IMR-90 (cell line): ENCODE results near the gene PDK1. TPM values are rescaled to one million over a fixed set of nuclear protein-coding genes. Genes with fewer than 3 reads are reported as not detected.

Experiments used
- ATAC-seq: fragments of 200-7000 bp; cut with Tn5 transposase; 2 replicates; pipeline ENCODE4 v1.9.1; 2020; ENCODE audit warnings: low read depth, mild to moderate bottlenecking, moderate library complexity
- BruUV-seq: library from RNA; stranded (reverse); fragments of 400-500 nt; replicated peaks from 2 replicates; lab custom pipeline; 2021; lab: Mats Ljungman, UMichigan
- CTCF ChIA-PET: fragments of 300-600 bp; formaldehyde crosslinking; extraction: SDS; loops from one replicate; lab custom pipeline; 2021; ENCODE audit warnings: antibody characterized with exemption; lab: Yijun Ruan, JAX
- POLR2A ChIA-PET: fragments of 300-600 bp; sonication (Branson Sonifier 250); formaldehyde crosslinking; loops from one replicate; lab custom pipeline; 2022; ENCODE audit warnings: antibody characterized with exemption; ENCODE audit not compliant: unreplicated experiment; lab: Charles Lee
- DNase-seq: peaks from one replicate; pipeline ENCODE4 v3.0.0; 2013
- H2AFZ ChIP-seq: replicated peaks from 2 replicates; pipeline ENCODE3; 2013; ENCODE audit warnings: low read length, mild to moderate bottlenecking; ENCODE audit not compliant: poor library complexity
- H2AK5ac ChIP-seq: 2 replicates; pipeline ENCODE4 v1.6.1; 2013; ENCODE audit warnings: low read depth, low read length, inconsistent platforms
- H2AK9ac ChIP-seq: replicated peaks from 2 replicates; pipeline ENCODE3; 2013; ENCODE audit warnings: mild to moderate bottlenecking, low read depth, low read length, moderate library complexity; ENCODE audit not compliant: poor library complexity
- H2BK120ac ChIP-seq: 2 replicates; pipeline ENCODE4 v1.6.1; 2013; ENCODE audit warnings: low read depth, low read length, inconsistent platforms
- H2BK15ac ChIP-seq: 3 replicates; pipeline ENCODE4 v1.6.1; 2013; ENCODE audit warnings: low read depth, low read length, inconsistent platforms
- H2BK20ac ChIP-seq: 2 replicates; pipeline ENCODE4 v1.6.1; 2013; ENCODE audit warnings: low read depth, mild to moderate bottlenecking, inconsistent platforms, low read length, moderate library complexity
- H2BK5ac ChIP-seq: 2 replicates; pipeline ENCODE4 v1.6.1; 2013; ENCODE audit warnings: mild to moderate bottlenecking, low read depth, low read length, inconsistent platforms; ENCODE audit not compliant: poor library complexity, severe bottlenecking
- H3K14ac ChIP-seq: replicated peaks from 2 replicates; pipeline ENCODE4 v1.6.1; 2013; ENCODE audit warnings: low read depth, low read length, inconsistent platforms
- H3K18ac ChIP-seq: 2 replicates; pipeline ENCODE4 v1.6.1; 2013; ENCODE audit warnings: low read depth, low read length, control low read depth
- H3K23ac ChIP-seq: 2 replicates; pipeline ENCODE4 v1.6.1; 2013; ENCODE audit warnings: low read depth, low read length, inconsistent platforms
- H3K27ac ChIP-seq: 2 replicates; pipeline ENCODE4 v1.5.1; 2013; ENCODE audit warnings: mild to moderate bottlenecking, control low read depth, low read length; ENCODE audit not compliant: insufficient read depth
- H3K27me3 ChIP-seq: 2 replicates; pipeline ENCODE4 v1.6.1; 2013; ENCODE audit warnings: low read length; ENCODE audit not compliant: control insufficient read depth, insufficient read depth
- H3K36me3 ChIP-seq: 2 replicates; pipeline ENCODE4 v1.6.1; 2013; ENCODE audit warnings: low read length, mixed read lengths; ENCODE audit not compliant: control insufficient read depth, insufficient read depth
- H3K4ac ChIP-seq: 2 replicates; pipeline ENCODE4 v1.6.1; 2013; ENCODE audit warnings: low read depth, low read length, inconsistent platforms
- H3K4me1 ChIP-seq: 2 replicates; pipeline ENCODE4 v1.6.1; 2013; ENCODE audit warnings: low read length, mixed read lengths; ENCODE audit not compliant: control insufficient read depth, insufficient read depth
- H3K4me2 ChIP-seq: 2 replicates; pipeline ENCODE4 v1.6.1; 2013; ENCODE audit warnings: low read depth, mild to moderate bottlenecking, control low read depth, low read length, moderate library complexity
- H3K4me3 ChIP-seq: 2 replicates; pipeline ENCODE4 v1.5.1; 2013; ENCODE audit warnings: low read depth, mild to moderate bottlenecking, control low read depth, low read length, moderate library complexity; ENCODE audit not compliant: insufficient read depth
- H3K56ac ChIP-seq: 2 replicates; pipeline ENCODE4 v1.6.1; 2013; ENCODE audit warnings: low read length, inconsistent platforms; ENCODE audit not compliant: insufficient read depth; ENCODE audit errors: extremely low read depth
- H3K79me1 ChIP-seq, 2 experiments: 2 replicates each; pipeline ENCODE4 v1.6.1; 2013; ENCODE audit warnings: low read length in 2 of 2, inconsistent platforms in 1 of 2, low read depth in 1 of 2
- H3K9ac ChIP-seq: 2 replicates; pipeline ENCODE4 v1.6.1; 2013; ENCODE audit warnings: low read depth, low read length, control low read depth
- H3K9me1 ChIP-seq: 2 replicates; pipeline ENCODE4 v1.6.1; 2013; ENCODE audit warnings: low read length, inconsistent platforms; ENCODE audit not compliant: insufficient read depth
- H3K9me3 ChIP-seq: 2 replicates; pipeline ENCODE4 v1.6.1; 2013; ENCODE audit warnings: low read length; ENCODE audit not compliant: control insufficient read depth, insufficient read depth
- H4K20me1 ChIP-seq: 2 replicates; pipeline ENCODE4 v1.6.1; 2013; ENCODE audit warnings: low read length, inconsistent platforms; ENCODE audit not compliant: insufficient read depth
- H4K5ac ChIP-seq: 2 replicates; pipeline ENCODE4 v1.6.1; 2013; ENCODE audit warnings: mild to moderate bottlenecking, low read depth, low read length, control low read depth
- H4K8ac ChIP-seq, 2 experiments: 2 replicates each; pipeline ENCODE4 v1.6.1; 2013; ENCODE audit warnings: low read depth in 2 of 2, low read length in 2 of 2, control low read depth in 1 of 2, inconsistent platforms in 1 of 2
- H4K91ac ChIP-seq: 2 replicates; pipeline ENCODE4 v1.6.1; 2013; ENCODE audit warnings: low read depth, low read length, inconsistent platforms; ENCODE audit not compliant: insufficient read depth
- BHLHE40 ChIP-seq: fragments of 150-350 bp; IDR thresholded peaks from 2 replicates; pipeline ENCODE4 v1.6.1; 2016; ENCODE audit warnings: mild to moderate bottlenecking, low read depth, low read length
- CEBPB ChIP-seq: IDR thresholded peaks from 2 replicates; pipeline ENCODE4 v1.6.1; 2012; ENCODE audit warnings: low read depth, low read length, improper control_type of control experiment
- CHD1 ChIP-seq: IDR thresholded peaks from 2 replicates; pipeline ENCODE4 v1.6.1; 2012; ENCODE audit warnings: low read depth, low read length, improper control_type of control experiment
- FOS ChIP-seq: fragments of 150-350 bp; IDR thresholded peaks from 2 replicates; pipeline ENCODE4 v1.6.1; 2016; ENCODE audit warnings: low read depth, low read length
- MAZ ChIP-seq: IDR thresholded peaks from 2 replicates; pipeline ENCODE4 v1.6.1; 2012; ENCODE audit warnings: low read depth, mild to moderate bottlenecking, low read length, improper control_type of control experiment, moderate library complexity, borderline replicate concordance
- MXI1 ChIP-seq: IDR thresholded peaks from 2 replicates; pipeline ENCODE4 v1.6.1; 2012; ENCODE audit warnings: low read depth, mild to moderate bottlenecking, low read length, moderate library complexity, borderline replicate concordance
- RAD21 ChIP-seq: IDR thresholded peaks from 2 replicates; pipeline ENCODE4 v1.6.1; 2012; ENCODE audit warnings: low read length, improper control_type of control experiment
- RCOR1 ChIP-seq: IDR thresholded peaks from 2 replicates; pipeline ENCODE4 v1.6.1; 2012; ENCODE audit warnings: mild to moderate bottlenecking, low read length, improper control_type of control experiment; ENCODE audit not compliant: insufficient replicate concordance
- SMC3 ChIP-seq: fragments of 150-350 bp; IDR thresholded peaks from 2 replicates; pipeline ENCODE4 v1.6.1; 2016; ENCODE audit warnings: low read depth, mild to moderate bottlenecking, antibody characterized with exemption, low read length, moderate library complexity
- dilution Hi-C: fragments of 300-500 bp; cut with HindIII; formaldehyde crosslinking; loops from one replicate; pipeline ENCODE4 v1.14.3; 2018; ENCODE audit warnings: low sequenced_read_pairs; ENCODE audit not compliant: unreplicated experiment
- in situ Hi-C: fragments of 300-500 bp; cut with MboI; formaldehyde crosslinking; loops from 3 replicates; pipeline ENCODE4 v1.14.3; 2019; ENCODE audit warnings: low sequenced_read_pairs, inconsistent platforms, mixed read lengths
- intact Hi-C: fragments of 100-400 bp; cut with micrococcal nuclease; formaldehyde crosslinking; loops from 2 replicates; pipeline ENCODE4 v1.10.0; 2022
- polyA plus RNA-seq, 3 experiments: library from polyadenylated mRNA; depleted of rRNA; stranded (reverse); fragments of >200 nt; gene quantifications; 2 replicates each; pipeline ENCODE4 v1.2.3, GENCODE V29; 2012; ENCODE audit warnings: low replicate concordance in 1 of 3
- total RNA-seq: library from RNA; depleted of rRNA; stranded (reverse); fragments of >200 nt; gene quantifications from 2 replicates; pipeline ENCODE4 v1.2.3, GENCODE V29; 2012
- TF ChIP-seq, protein P1 (sequence below): fragments of 150-350 bp; IDR thresholded peaks from 2 replicates; pipeline ENCODE4 v1.6.1; 2016; ENCODE audit warnings: low read depth, mild to moderate bottlenecking, low read length, moderate library complexity, borderline replicate concordance

The PDK1 gene
- total and polyA plus RNA-seq, 2 of the 4 experiments (the other 2 are of a cell fraction), result 38.1 to 85.9 TPM

DNA sequence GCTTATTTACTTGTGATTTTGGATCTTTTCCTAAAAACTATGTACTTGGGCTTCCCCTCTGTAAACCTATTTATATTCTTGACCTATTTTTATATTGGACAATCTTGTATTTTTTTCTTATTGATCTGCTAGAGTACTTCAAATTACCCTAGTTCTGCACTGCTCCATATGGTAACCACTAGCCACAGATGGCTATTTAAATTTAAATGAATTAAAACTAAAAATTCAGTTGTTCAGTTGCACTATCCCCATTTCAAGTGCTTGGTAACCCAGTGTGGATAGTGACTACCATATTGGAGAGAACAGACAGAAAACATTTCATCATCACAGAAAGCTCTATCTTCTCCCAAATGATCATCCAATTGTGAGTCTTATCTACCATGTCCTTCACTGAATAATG is 74.3 kb downstream of the PDK1 start:
- Histone ChIP-seq H3K4me1 (no peaks in the 10 kb centered on the region), H3K9me1 (0 out of 2 replicates have a peak, but pooled peaks cover 4% of the 10 kb centered on the region), H3K4ac (no peak overlapping the region), H4K8ac (no peak overlapping the region), H4K5ac (no peak overlapping the region), H3K18ac (no peak overlapping the region), H3K9me3 (no peaks in the 10 kb centered on the region), H3K27me3 (no peaks in the 10 kb centered on the region), H4K20me1 (no peaks in the 10 kb centered on the region), H2BK5ac (no peak overlapping the region), H3K27ac (no peak overlapping the region), H3K23ac (no peak overlapping the region), H3K36me3 (peaks cover 7% of the 10 kb centered on the region), H3K4me2 (no peak overlapping the region), H2AFZ (no peak overlapping the region), H3K9ac (no peak overlapping the region), H2AK5ac (no peak overlapping the region), H2BK15ac (no peak overlapping the region), H4K91ac (no peak overlapping the region), H3K14ac (no peak overlapping the region), H2BK20ac (no peak overlapping the region), H3K4me3 (no peak overlapping the region), H2AK9ac (no peak overlapping the region), H2BK120ac (no peak overlapping the region), H3K79me1 (no peaks in the 10 kb centered on the region), H3K56ac (no peak overlapping the region)
- POLR2A ChIA-PET, result no interaction called here
- DNase-seq (no peak), ATAC-seq (no peak)
- in situ Hi-C loops (no loop called here), intact Hi-C loops (no loop called here), dilution Hi-C loops (no loop called here)
- TF ChIP-seq, protein P1, sequence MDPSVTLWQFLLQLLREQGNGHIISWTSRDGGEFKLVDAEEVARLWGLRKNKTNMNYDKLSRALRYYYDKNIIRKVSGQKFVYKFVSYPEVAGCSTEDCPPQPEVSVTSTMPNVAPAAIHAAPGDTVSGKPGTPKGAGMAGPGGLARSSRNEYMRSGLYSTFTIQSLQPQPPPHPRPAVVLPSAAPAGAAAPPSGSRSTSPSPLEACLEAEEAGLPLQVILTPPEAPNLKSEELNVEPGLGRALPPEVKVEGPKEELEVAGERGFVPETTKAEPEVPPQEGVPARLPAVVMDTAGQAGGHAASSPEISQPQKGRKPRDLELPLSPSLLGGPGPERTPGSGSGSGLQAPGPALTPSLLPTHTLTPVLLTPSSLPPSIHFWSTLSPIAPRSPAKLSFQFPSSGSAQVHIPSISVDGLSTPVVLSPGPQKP, result no peak
- no peak for TF ChIP-seq CEBPB
- no peak for TF ChIP-seq BHLHE40
- TF ChIP-seq CHD1, result no peak
- no peak for TF ChIP-seq RCOR1
- no peak for TF ChIP-seq FOS
- TF ChIP-seq RAD21, result no peak
- no peak for TF ChIP-seq SMC3
- TF ChIP-seq MAZ, result no peak
- TF ChIP-seq MXI1, result no peak
- BruUV-seq, result no TSS peak
- CTCF ChIA-PET, result no interaction called here
